Transverse colon (tissue), 4 donors: ENCODE results near the gene PNMA6E. TPM values are rescaled to one million over a fixed set of nuclear protein-coding genes. Genes with fewer than 3 reads are reported as not detected.

Experiments used
- DNase-seq: peaks from one replicate; pipeline ENCODE4 v3.0.0-alpha.2; 2019
- H3K27ac ChIP-seq, 4 donors: fragments of 200-600 bp; sonication (generic); 2 replicates each; pipeline ENCODE4 v1.5.1; 2016 to 2018; ENCODE audit warnings: inconsistent platforms in 4 of 4
- H3K27me3 ChIP-seq: fragments of 200-600 bp; sonication (generic); 2 replicates; pipeline ENCODE4 v1.5.1; 2017; ENCODE audit warnings: inconsistent platforms
- H3K36me3 ChIP-seq, 4 donors: fragments of 200-600 bp; sonication (generic); 2 replicates each; pipeline ENCODE4 v1.5.1; 2017 to 2019; ENCODE audit warnings: inconsistent platforms in 4 of 4
- H3K4me1 ChIP-seq, 4 donors: fragments of 200-600 bp; sonication (generic); 2 replicates each; pipeline ENCODE4 v1.5.1; 2017 to 2020; ENCODE audit warnings: inconsistent platforms in 4 of 4
- H3K4me3 ChIP-seq, 4 donors: fragments of 200-600 bp; sonication (generic); 1 replicate in 1 of 4; 2 replicates in 3 of 4; pipeline versions ENCODE4 v1.5.1 to v1.6.1; 2017 to 2019; ENCODE audit warnings: inconsistent platforms in 4 of 4
- H3K9me3 ChIP-seq, 2 donors: fragments of 200-600 bp; sonication (generic); 2 replicates each; pipeline ENCODE4 v1.5.1; 2017 to 2019; ENCODE audit warnings: inconsistent platforms in 2 of 2
- CTCF ChIP-seq, 5 experiments: fragments of 200-600 bp in 3 of 5; fragments of 450-650 bp in 2 of 5; sonication (generic) in 3 of 5; IDR thresholded peaks; 1 replicate in 2 of 5; 2 replicates in 3 of 5; pipeline ENCODE4 v1.5.1; 2016 to 2017; ENCODE audit warnings: antibody characterized with exemption in 5 of 5, inconsistent platforms in 3 of 5, mild to moderate bottlenecking in 2 of 5, moderate library complexity in 1 of 5
- EP300 ChIP-seq: sonication (generic); formaldehyde crosslinking; IDR thresholded peaks from one replicate; pipeline ENCODE4 v1.6.1; 2017; ENCODE audit warnings: antibody characterized with exemption, low read depth
- POLR2A ChIP-seq: fragments of 450-650 bp; IDR thresholded peaks from one replicate; pipeline ENCODE4 v1.6.1; 2016; ENCODE audit warnings: antibody characterized with exemption, mild to moderate bottlenecking, moderate library complexity
- POLR2AphosphoS5 ChIP-seq, 3 donors: sonication (generic); formaldehyde crosslinking; IDR thresholded peaks; one replicate each; pipeline ENCODE4 v1.6.1; 2016; ENCODE audit warnings: antibody characterized with exemption in 3 of 3
- WGBS, 2 donors: methylation state at CpG; one replicate each; pipeline ENCODE4 v1.1.5; 2018; ENCODE audit warnings: low coverage in 1 of 2; 5-methylcytosine and 5-hydroxymethylcytosine counted together
- in situ Hi-C, 4 donors: fragments of 200-750 bp; cut with MboI; loops; one replicate each; pipeline versions ENCODE4 v1.15.0 to v1.15.1; 2017; ENCODE audit warnings: low sequenced_read_pairs in 3 of 4, low pct_ligation_motif_present in 1 of 4, low pct_unique_long_range_greater_than_20kb in 1 of 4
- intact Hi-C: fragments of 100-400 bp; cut with DNase I; formaldehyde crosslinking; loops from one replicate; pipeline ENCODE4 v1.15.1; 2023; ENCODE audit warnings: low total_unique reads
- total RNA-seq, 4 donors: library from RNA; depleted of rRNA; stranded (reverse); fragments of >200 nt; gene quantifications; one replicate each; pipeline ENCODE4 v1.1.0, GENCODE V29; 2016

The PNMA6E gene
- total RNA-seq, 4 donors from 2014 or later, result not detected

DNA sequence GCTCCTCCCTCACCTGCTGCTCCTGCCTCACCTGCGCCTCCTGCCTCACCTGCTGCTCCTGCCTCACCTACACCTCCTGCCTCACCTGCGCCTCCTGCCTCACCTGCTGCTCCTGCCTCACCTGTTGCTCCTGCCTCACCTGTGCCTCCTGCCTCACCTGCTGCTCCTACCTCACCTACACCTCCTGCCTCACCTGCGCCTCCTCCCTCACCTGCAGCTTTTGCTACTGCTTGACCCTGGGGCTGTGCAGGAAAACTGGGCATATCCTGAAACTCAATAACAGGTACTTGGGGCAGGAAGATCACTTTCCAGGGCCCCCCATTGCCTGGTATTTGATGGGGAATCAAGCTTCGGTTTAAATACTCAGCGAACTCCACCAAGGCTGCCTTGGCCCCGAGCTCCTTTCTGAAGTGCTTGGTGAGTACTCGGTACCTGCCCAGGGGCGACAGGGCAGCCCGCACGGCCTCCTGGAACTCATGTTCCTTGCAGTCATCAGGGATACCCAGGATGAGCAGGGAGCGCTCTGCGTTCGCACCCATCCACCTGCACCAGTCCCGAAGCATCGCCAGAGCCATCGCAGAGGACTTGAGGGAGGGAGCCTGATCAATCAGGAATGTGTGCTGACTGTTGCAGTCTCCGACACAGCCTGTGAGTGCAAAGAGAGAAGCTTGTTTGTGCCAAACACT, 2.7 kb downstream of the PNMA6E start:
- DNase-seq, result no peak
- in situ Hi-C loops (no loop called here), intact Hi-C loops (no loop called here)
- Histone ChIP-seq H3K9me3 (no peaks in the 10 kb centered on the region), H3K4me1 (no peaks in the 10 kb centered on the region), H3K27ac (no peak overlapping the region), H3K36me3 (no peaks in the 10 kb centered on the region), H3K27me3 (no peaks in the 10 kb centered on the region), H3K4me3 (no peak overlapping the region)
- TF ChIP-seq POLR2A, result no peak
- no peak for TF ChIP-seq POLR2AphosphoS5 (IDR thresholded peaks at IDR 0.05)
- TF ChIP-seq CTCF (IDR thresholded peaks at IDR 0.05), result no peak
- TF ChIP-seq EP300, result no peak
- 86% methylated on average over 17 of the region's 17 CpGs; no CpG with 5 or more reads in 1 of the 2 donors for WGBS, 2 donors

DNA sequence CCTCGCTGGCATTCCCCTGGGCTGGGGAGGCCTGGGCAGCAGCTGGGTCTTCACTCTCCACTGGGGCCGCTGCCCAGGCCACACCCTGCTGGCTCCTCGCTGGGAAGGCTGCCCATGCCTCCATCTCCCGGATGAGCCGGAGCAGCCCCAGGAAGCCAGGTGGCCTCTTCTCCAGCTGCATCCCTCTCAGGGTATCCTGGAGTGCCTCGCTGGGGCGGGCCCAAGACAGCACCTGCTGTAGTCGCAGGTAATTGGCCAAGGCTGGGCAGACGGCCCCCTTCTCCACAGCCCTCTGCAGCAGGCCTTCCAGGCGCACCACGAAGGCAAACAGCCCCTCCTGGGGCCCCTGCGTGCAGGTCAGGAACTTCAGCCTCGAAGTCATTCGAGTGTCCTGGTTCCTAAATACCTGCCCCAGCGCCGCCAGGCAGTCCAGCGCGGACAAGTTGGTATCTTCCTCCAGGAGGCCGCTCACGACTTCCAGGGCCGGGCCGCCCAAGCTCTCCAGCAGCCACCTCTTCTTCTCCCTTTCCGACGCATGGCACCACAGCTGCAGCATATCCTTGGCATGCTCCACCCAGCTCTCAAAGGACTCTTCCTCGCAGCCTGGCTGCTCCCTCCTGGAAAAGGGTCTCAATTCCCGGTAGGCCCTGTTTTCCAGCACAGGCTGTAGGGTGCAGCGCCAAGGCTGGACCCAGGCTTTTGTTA, 3.7 kb downstream of the PNMA6E start:
- Histone ChIP-seq H3K4me1 (no peaks in the 10 kb centered on the region), H3K4me3 (no peak overlapping the region), H3K27ac (no peak overlapping the region), H3K9me3 (no peaks in the 10 kb centered on the region), H3K27me3 (no peaks in the 10 kb centered on the region), H3K36me3 (no peaks in the 10 kb centered on the region)
- intact Hi-C loops, result no loop called here
- DNase-seq, result no peak
- in situ Hi-C loops, result no loop called here
- TF ChIP-seq POLR2AphosphoS5 (IDR thresholded peaks at IDR 0.05) (no peak), CTCF (IDR thresholded peaks at IDR 0.05) (no peak), EP300 (no peak), POLR2A (no peak)
- WGBS, 2 donors, result 84% methylated on average over 26 of the region's 27 CpGs; no CpG with 5 or more reads in 1 of the 2 donors

GRCh38 chrX:153396320-153397195, 4.6 kb downstream of the PNMA6E start:
- H3K36me3 ChIP-seq, result no peaks in the 10 kb centered on the region
- no peak overlapping the region for H3K27ac ChIP-seq
- H3K4me3 ChIP-seq, result no peak overlapping the region
- intact Hi-C loops (no loop called here), in situ Hi-C loops (no loop called here)
- DNase-seq, result no peak
- WGBS, 2 donors, result 87% methylated on average over 20 of the region's 26 CpGs; no CpG with 5 or more reads in 1 of the 2 donors
- no peaks in the 10 kb centered on the region for H3K4me1 ChIP-seq
- no peaks in the 10 kb centered on the region for H3K9me3 ChIP-seq
- TF ChIP-seq EP300 (no peak), POLR2AphosphoS5 (IDR thresholded peaks at IDR 0.05) (no peak), CTCF (IDR thresholded peaks at IDR 0.05) (no peak), POLR2A (no peak)
- H3K27me3 ChIP-seq, result no peaks in the 10 kb centered on the region
